ENCODE data around the gene AQP4. TPM values are rescaled to one million over a fixed set of nuclear protein-coding genes. Genes with fewer than 3 reads are reported as not detected.

The AQP4 gene
- total RNA-seq, 1 donor from 2014 or later = not detected

- Mint-ChIP-seq H3K27ac (no peak overlapping the region), H3K36me3 (ENCODE audit: low read depth) (no peaks in the 10 kb centered on the region), H3K4me1 (no peaks in the 10 kb centered on the region), H3K27me3 (no peaks in the 10 kb centered on the region), H3K9me3 (peaks cover 5% of the 10 kb centered on the region), H3K4me3 (no peak overlapping the region)
- DNase-seq = no peak
- intact Hi-C loops (cut with micrococcal nuclease) = no loop called here
Measured at GRCh38 chr18:26818461-26818860, 47.0 kb downstream of the AQP4 start.

- H3K9me3 Mint-ChIP-seq = peaks cover 5% of the 10 kb centered on the region
- H3K27me3 Mint-ChIP-seq = no peaks in the 10 kb centered on the region
- no peaks in the 10 kb centered on the region for H3K36me3 Mint-ChIP-seq (ENCODE audit: low read depth)
- intact Hi-C loops (cut with micrococcal nuclease) = no loop called here
- DNase-seq = no peak
- no peak overlapping the region for H3K4me3 Mint-ChIP-seq
- no peaks in the 10 kb centered on the region for H3K4me1 Mint-ChIP-seq
- no peak overlapping the region for H3K27ac Mint-ChIP-seq
Measured at GRCh38 chr18:26813043-26813442, 52.5 kb downstream of the AQP4 start.

GRCh38 chr18:26812462-26812861 is 53.0 kb downstream of the AQP4 start:
- no peak overlapping the region for H3K27ac Mint-ChIP-seq
- intact Hi-C loops (cut with micrococcal nuclease) = no loop called here
- DNase-seq = no peak
- H3K27me3 Mint-ChIP-seq = no peaks in the 10 kb centered on the region
- H3K9me3 Mint-ChIP-seq = peaks cover 5% of the 10 kb centered on the region
- H3K4me1 Mint-ChIP-seq = no peaks in the 10 kb centered on the region
- no peak overlapping the region for H3K4me3 Mint-ChIP-seq
- H3K36me3 Mint-ChIP-seq (ENCODE audit: low read depth) = no peaks in the 10 kb centered on the region

GRCh38 chr18:26809346-26809745 is 56.2 kb downstream of the AQP4 start:
- no peaks in the 10 kb centered on the region for H3K36me3 Mint-ChIP-seq (ENCODE audit: low read depth)

GRCh38 chr18:26806224-26806623 is 59.3 kb downstream of the AQP4 start:
- intact Hi-C loops (cut with micrococcal nuclease) = no loop called here
- no peaks in the 10 kb centered on the region for H3K36me3 Mint-ChIP-seq (ENCODE audit: low read depth)
- H3K27me3 Mint-ChIP-seq = no peaks in the 10 kb centered on the region
- H3K9me3 Mint-ChIP-seq = no peaks in the 10 kb centered on the region
- H3K4me1 Mint-ChIP-seq = no peaks in the 10 kb centered on the region
- no peak for DNase-seq
- no peak overlapping the region for H3K27ac Mint-ChIP-seq
- H3K4me3 Mint-ChIP-seq = no peak overlapping the region

More at GRCh38 chr18:26809346-26809745, 56.2 kb downstream of the AQP4 start:
- no peak for DNase-seq
- no peak overlapping the region for H3K4me3 Mint-ChIP-seq
- H3K4me1 Mint-ChIP-seq = no peaks in the 10 kb centered on the region
- intact Hi-C loops (cut with micrococcal nuclease) = no loop called here
- H3K9me3 Mint-ChIP-seq = no peaks in the 10 kb centered on the region
- H3K27me3 Mint-ChIP-seq = no peaks in the 10 kb centered on the region
- H3K27ac Mint-ChIP-seq = no peak overlapping the region

GRCh38 chr18:26804519-26804918 is 61.0 kb downstream of the AQP4 start:
- no peaks in the 10 kb centered on the region for H3K4me1 Mint-ChIP-seq
- H3K4me3 Mint-ChIP-seq = no peak overlapping the region
- H3K36me3 Mint-ChIP-seq (ENCODE audit: low read depth) = no peaks in the 10 kb centered on the region
- no peak for DNase-seq
- H3K27me3 Mint-ChIP-seq = no peaks in the 10 kb centered on the region
- intact Hi-C loops (cut with micrococcal nuclease) = no loop called here
- H3K27ac Mint-ChIP-seq = no peak overlapping the region
- H3K9me3 Mint-ChIP-seq = no peaks in the 10 kb centered on the region

- intact Hi-C loops (cut with micrococcal nuclease) = no loop called here
- Mint-ChIP-seq H3K4me1 (no peaks in the 10 kb centered on the region), H3K9me3 (peaks cover 3% of the 10 kb centered on the region), H3K27me3 (peaks cover 4% of the 10 kb centered on the region), H3K4me3 (no peak overlapping the region), H3K36me3 (ENCODE audit: low read depth) (no peaks in the 10 kb centered on the region), H3K27ac (no peak overlapping the region)
- no peak for DNase-seq
Measured at GRCh38 chr18:26803643-26804042, 61.9 kb downstream of the AQP4 start.

- H3K9me3 Mint-ChIP-seq = peaks cover 3% of the 10 kb centered on the region
- peaks cover 4% of the 10 kb centered on the region for H3K27me3 Mint-ChIP-seq
- no peaks in the 10 kb centered on the region for H3K36me3 Mint-ChIP-seq (ENCODE audit: low read depth)
- H3K4me3 Mint-ChIP-seq = no peak overlapping the region
- H3K4me1 Mint-ChIP-seq = no peaks in the 10 kb centered on the region
- H3K27ac Mint-ChIP-seq = no peak overlapping the region
- intact Hi-C loops (cut with micrococcal nuclease) = no loop called here
- no peak for DNase-seq
Measured at GRCh38 chr18:26802330-26803200, 62.9 kb downstream of the AQP4 start.
